A549 (cell line): ENCODE results near the gene FCER1G. TPM values are rescaled to one million over a fixed set of nuclear protein-coding genes. Genes with fewer than 3 reads are reported as not detected.
A peak's percentile ranks its signal among the peaks of the same experiment; 100 is the strongest.

Experiments used
- ATAC-seq, 2 experiments: fragments of 200-7000 bp in 1 of 2; fragments of >200 bp in 1 of 2; cut with Nextera tagmentation in 1 of 2; cut with Tn5 transposase in 1 of 2; 3 replicates each; pipeline versions ENCODE4 v1.8.0 to v1.9.1; 2018 to 2020; ENCODE audit warnings: mild to moderate bottlenecking in 1 of 2, moderate library complexity in 1 of 2
- CTCF ChIA-PET: fragments of 300-600 bp; sonication (Branson Sonifier 250); formaldehyde crosslinking; extraction: SDS; loops from one replicate; lab custom pipeline; 2021; ENCODE audit warnings: antibody characterized with exemption, inconsistent platforms; lab: Yijun Ruan, JAX
- POLR2A ChIA-PET: fragments of 350-600 bp; formaldehyde crosslinking; extraction: SDS; loops from one replicate; lab custom pipeline; 2021; ENCODE audit warnings: antibody characterized with exemption, inconsistent platforms; lab: Yijun Ruan, JAX
- DNase-seq, 2 experiments: peaks; one replicate each; pipeline versions ENCODE4 v3.0.0 to v3.0.0-alpha.2; 2011 to 2016; ENCODE audit warnings: low read depth in 1 of 2, low spot score in 1 of 2
- FAIRE-seq: peaks from 2 replicates; lab custom pipeline; 2011; peaks lifted over from hg19 to GRCh38; lab: Jason Lieb, UNC
- H3K27ac ChIP-seq, 2 experiments: fragments of >200 bp; sonication (Bioruptor Twin); formaldehyde crosslinking; 3 replicates each; pipeline ENCODE4 v1.5.1; 2016 to 2017
- H3K4me1 ChIP-seq: fragments of >200 bp; sonication (Bioruptor Twin); formaldehyde crosslinking; 3 replicates; pipeline ENCODE4 v1.6.1; 2016
- H3K4me2 ChIP-seq: fragments of >200 bp; sonication (Bioruptor Twin); formaldehyde crosslinking; 3 replicates; pipeline ENCODE4 v1.6.1; 2016
- H3K4me3 ChIP-seq: fragments of >200 bp; sonication (Bioruptor Twin); formaldehyde crosslinking; 3 replicates; pipeline ENCODE4 v1.5.1; 2016
- H3K9me3 ChIP-seq: fragments of >200 bp; sonication (Bioruptor Twin); formaldehyde crosslinking; 3 replicates; pipeline ENCODE4 v1.6.1; 2016
- BCL3 ChIP-seq: fragments of >200 bp; sonication (Bioruptor Twin); formaldehyde crosslinking; IDR thresholded peaks from 3 replicates; pipeline ENCODE4 v1.6.1; 2016
- CBX2 ChIP-seq: fragments of 200-600 bp; sonication (generic); IDR thresholded peaks from 2 replicates; pipeline ENCODE4 v1.6.1; 2016; ENCODE audit warnings: low read depth, mild to moderate bottlenecking, borderline replicate concordance
- CBX8 ChIP-seq: fragments of 200-600 bp; sonication (generic); IDR thresholded peaks from 2 replicates; pipeline ENCODE4 v1.6.1; 2016
- CEBPB ChIP-seq, 2 experiments: fragments of >200 bp in 1 of 2; sonication (Bioruptor Twin) in 1 of 2; formaldehyde crosslinking in 1 of 2; IDR thresholded peaks; 2 replicates each; pipeline ENCODE4 v1.6.1; 2012 to 2016
- CHD2 ChIP-seq: fragments of 150-350 bp; IDR thresholded peaks from 2 replicates; pipeline ENCODE4 v1.6.1; 2014; ENCODE audit warnings: low read length; ENCODE audit not compliant: partially characterized antibody
- CTCF ChIP-seq: fragments of >200 bp; sonication (Bioruptor Twin); formaldehyde crosslinking; IDR thresholded peaks from 3 replicates; pipeline ENCODE4 v1.5.1; 2016
- EHMT2 ChIP-seq: fragments of 200-600 bp; sonication (generic); IDR thresholded peaks from 2 replicates; pipeline ENCODE4 v1.6.1; 2016; ENCODE audit warnings: antibody characterized with exemption, low read depth, mild to moderate bottlenecking, moderate library complexity
- ESRRA ChIP-seq: fragments of 150-350 bp; IDR thresholded peaks from 2 replicates; pipeline ENCODE4 v1.6.1; 2014; ENCODE audit warnings: mild to moderate bottlenecking, low read length, borderline replicate concordance
- FOSB ChIP-seq: fragments of 250-450 bp; sonication (Bioruptor Pico); IDR thresholded peaks from 2 replicates; pipeline ENCODE4 v1.5.0; 2020; ENCODE audit warnings: mild to moderate bottlenecking, moderate library complexity
- FOSL2 ChIP-seq, 2 experiments: fragments of 450-650 bp in 1 of 2; fragments of >200 bp in 1 of 2; sonication (Bioruptor Twin) in 1 of 2; formaldehyde crosslinking; IDR thresholded peaks; 2 replicates each; pipeline versions ENCODE4 v1.5.0 to v1.6.1; 2016 to 2020; ENCODE audit warnings: mild to moderate bottlenecking in 1 of 2, moderate library complexity in 1 of 2
- FOXS1 ChIP-seq: fragments of 250-450 bp; sonication (Bioruptor Pico); IDR thresholded peaks from 2 replicates; pipeline ENCODE4 v1.5.0; 2020; ENCODE audit warnings: mild to moderate bottlenecking, moderate library complexity
- HDAC2 ChIP-seq: fragments of 200-600 bp; sonication (generic); IDR thresholded peaks from 2 replicates; pipeline ENCODE4 v1.6.1; 2016
- HOXA7 ChIP-seq: fragments of 250-450 bp; sonication (Bioruptor Pico); IDR thresholded peaks from 2 replicates; pipeline ENCODE4 v1.5.0; 2020; ENCODE audit warnings: mild to moderate bottlenecking, moderate library complexity
- HOXB5 ChIP-seq: fragments of 250-450 bp; sonication (Bioruptor Pico); IDR thresholded peaks from 2 replicates; pipeline ENCODE4 v1.5.0; 2020; ENCODE audit warnings: mild to moderate bottlenecking, moderate library complexity
- KDM1A ChIP-seq: fragments of 200-600 bp; sonication (generic); IDR thresholded peaks from 2 replicates; pipeline ENCODE4 v1.6.1; 2016; ENCODE audit warnings: low read depth, mild to moderate bottlenecking
- KDM5A ChIP-seq: fragments of 200-600 bp; sonication (generic); IDR thresholded peaks from 2 replicates; pipeline ENCODE4 v1.6.1; 2016; ENCODE audit warnings: antibody characterized with exemption, mild to moderate bottlenecking
- MAZ ChIP-seq: fragments of 150-350 bp; IDR thresholded peaks from 2 replicates; pipeline ENCODE4 v1.6.1; 2014; ENCODE audit warnings: antibody characterized with exemption, low read depth, low read length, borderline replicate concordance
- MYC ChIP-seq: IDR thresholded peaks from 2 replicates; pipeline ENCODE4 v1.6.1; 2012; ENCODE audit warnings: mild to moderate bottlenecking, inconsistent platforms, low read length, improper control_type of control experiment, borderline replicate concordance
- POLR2A ChIP-seq: IDR thresholded peaks from 2 replicates; pipeline ENCODE4 v1.6.1; 2012; ENCODE audit warnings: mild to moderate bottlenecking, low read length
- RFX5 ChIP-seq: fragments of 450-650 bp; IDR thresholded peaks from 2 replicates; pipeline ENCODE4 v1.7.1; 2014; ENCODE audit warnings: antibody characterized with exemption, mild to moderate bottlenecking, moderate library complexity
- SMC3 ChIP-seq: fragments of >200 bp; sonication (Bioruptor Twin); formaldehyde crosslinking; IDR thresholded peaks from 3 replicates; pipeline ENCODE4 v1.6.1; 2018; ENCODE audit warnings: inconsistent platforms
- ZC3H11A ChIP-seq: fragments of 450-650 bp; IDR thresholded peaks from 2 replicates; pipeline ENCODE4 v1.6.1; 2014; ENCODE audit warnings: antibody characterized with exemption, mild to moderate bottlenecking
- ZFP36 ChIP-seq: fragments of 450-650 bp; IDR thresholded peaks from 2 replicates; pipeline ENCODE4 v1.6.1; 2014; ENCODE audit warnings: borderline replicate concordance; ENCODE audit not compliant: partially characterized antibody
- WGBS: methylation state at CpG from one replicate; pipeline ENCODE4 v1.1.6; 2017; ENCODE audit errors: missing lambda C conversion rate; 5-methylcytosine and 5-hydroxymethylcytosine counted together
- polyA plus RNA-seq, 4 experiments: library from polyadenylated mRNA; depleted of rRNA in 3 of 4; stranded (reverse); fragments of >200 nt; fragmentation: RNase III in 1 of 4; extraction: RNeasy Plus Mini Kit Qiagen cat#74134 plus additional on column Dnase treatment in 1 of 4; gene quantifications; 2 replicates in 3 of 4; 3 replicates in 1 of 4; pipeline ENCODE4 v1.2.3, GENCODE V29; 2011 to 2017
- TF ChIP-seq, protein P1 (sequence below): IDR thresholded peaks from 2 replicates; pipeline ENCODE4 v1.6.1; 2012; ENCODE audit warnings: low read depth, borderline replicate concordance
- TF ChIP-seq, protein P2 (sequence below): IDR thresholded peaks from 2 replicates; pipeline ENCODE4 v1.6.1; 2012

Gene FCER1G
- polyA plus RNA-seq, 2 of the 4 experiments (the other 2 are of a cell fraction): 0.40 TPM; not detected in 1

GRCh38 chr1:161171191-161171590, 43.9 kb upstream of the FCER1G start:
- Histone ChIP-seq H3K9me3 (no peaks in the 10 kb centered on the region), H3K4me2 (no peak overlapping the region), H3K4me3 (no peak overlapping the region), H3K27ac (no peak overlapping the region), H3K4me1 (peaks cover 11% of the 10 kb centered on the region; the same call in 2 of the 3 replicates)
- no peak for FAIRE-seq
- no peak for DNase-seq
- TF ChIP-seq ESRRA (no peak), ZFP36 (no peak), FOSB (CRISPR knock-in tag) (no peak), ZC3H11A (no peak), HOXA7 (CRISPR knock-in tag) (no peak), EHMT2 (no peak), CTCF (peak; percentile 10; the same call in 1 of the 3 replicates)
- TF ChIP-seq, protein P1, sequence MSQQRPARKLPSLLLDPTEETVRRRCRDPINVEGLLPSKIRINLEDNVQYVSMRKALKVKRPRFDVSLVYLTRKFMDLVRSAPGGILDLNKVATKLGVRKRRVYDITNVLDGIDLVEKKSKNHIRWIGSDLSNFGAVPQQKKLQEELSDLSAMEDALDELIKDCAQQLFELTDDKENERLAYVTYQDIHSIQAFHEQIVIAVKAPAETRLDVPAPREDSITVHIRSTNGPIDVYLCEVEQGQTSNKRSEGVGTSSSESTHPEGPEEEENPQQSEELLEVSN: no peak
- POLR2A ChIA-PET: no interaction called here
- CTCF ChIA-PET: interaction anchor here (0.6 to 3.2 kb wide), 5 partner anchors 10 to 37 kb away, joined by 3 to 14 read pairs (median 7); partner anchors contain the start of gene USP21
- WGBS: 72% methylated on average over 5 of the region's 5 CpGs
- no peak for ATAC-seq

DNA sequence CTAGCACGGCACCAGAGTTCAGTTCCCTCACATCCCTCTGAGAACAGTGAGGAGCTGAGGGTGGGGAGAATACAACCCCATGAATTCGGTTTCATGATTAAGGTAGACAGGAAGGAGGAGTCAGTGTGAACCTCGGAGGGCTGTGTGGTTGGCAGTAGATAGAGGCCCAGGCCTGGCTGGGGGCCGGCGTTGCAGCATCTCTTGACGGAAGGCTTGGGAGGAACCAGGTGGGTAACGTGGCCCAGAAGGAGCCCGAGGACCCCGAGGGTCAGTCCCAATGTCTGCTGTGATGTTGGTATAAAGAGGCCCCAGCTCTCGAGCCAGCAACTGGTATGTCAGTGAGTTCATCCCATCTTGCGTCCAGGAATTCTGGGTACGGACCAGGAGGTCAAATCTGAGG, 43.4 kb upstream of the FCER1G start:
- CTCF ChIA-PET: interaction anchor here (0.6 to 3.2 kb wide), 5 partner anchors 10 to 37 kb away, joined by 3 to 14 read pairs (median 7); partner anchors contain the start of gene USP21

GRCh38 chr1:161172349-161172748, 42.7 kb upstream of the FCER1G start:
- no peak overlapping the region for H3K4me3 ChIP-seq
- CTCF ChIA-PET: interaction anchor here (3.2 kb wide), 1 partner anchor 20 kb away, joined by 14 read pairs; no protein-coding TSS in a partner anchor
- POLR2A ChIA-PET: interaction anchor here (0.6 kb wide), 1 partner anchor 112 kb away, joined by 3 read pairs; no protein-coding TSS in a partner anchor
- no peak for TF ChIP-seq FOXS1 (CRISPR knock-in tag)
- TF ChIP-seq CEBPB (IDR thresholded peaks at IDR 0.05): no peak
- TF ChIP-seq HOXA7 (CRISPR knock-in tag): no peak
- TF ChIP-seq FOSL2 (IDR thresholded peaks at IDR 0.05): no peak
- TF ChIP-seq FOSL2 (CRISPR knock-in tag; IDR thresholded peaks at IDR 0.05): no peak
- no peak for TF ChIP-seq POLR2A
- no peak for TF ChIP-seq HDAC2
- TF ChIP-seq CTCF: no peak
- no peak for TF ChIP-seq MAZ
- no peak for TF ChIP-seq FOSB (CRISPR knock-in tag)
- TF ChIP-seq, protein P2, sequence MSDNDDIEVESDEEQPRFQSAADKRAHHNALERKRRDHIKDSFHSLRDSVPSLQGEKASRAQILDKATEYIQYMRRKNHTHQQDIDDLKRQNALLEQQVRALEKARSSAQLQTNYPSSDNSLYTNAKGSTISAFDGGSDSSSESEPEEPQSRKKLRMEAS: no peak
- TF ChIP-seq ZC3H11A: no peak
- no peak for TF ChIP-seq CHD2
- no peak for TF ChIP-seq CBX8
- TF ChIP-seq MYC: no peak
- TF ChIP-seq RFX5: no peak
- TF ChIP-seq CBX2: no peak
- TF ChIP-seq, all 56 proteins: peak for 0
- no peak for ATAC-seq
- Histone ChIP-seq H3K9me3 (no peaks in the 10 kb centered on the region), H3K4me1 (peaks cover 12% of the 10 kb centered on the region; the same call in 2 of the 3 replicates), H3K27ac (no peak overlapping the region), H3K4me2 (no peak overlapping the region)
- WGBS: 95% methylated on average over 1 of the region's 1 CpG
- FAIRE-seq: no peak
- no peak for DNase-seq

More for the DNA sequence above, 43.4 kb upstream of the FCER1G start:
- no peak overlapping the region for H3K4me2 ChIP-seq
- ATAC-seq (no peak), FAIRE-seq (no peak), DNase-seq (no peak)
- peaks cover 15% of the 10 kb centered on the region; the same call in 2 of the 3 replicates for H3K4me1 ChIP-seq
- TF ChIP-seq KDM5A: no peak
- TF ChIP-seq ZFP36: no peak
- TF ChIP-seq KDM1A: no peak
- no peak for TF ChIP-seq HOXB5 (CRISPR knock-in tag)
- no peak for TF ChIP-seq SMC3
- TF ChIP-seq BCL3: no peak
- no peak for TF ChIP-seq EHMT2
- no peak for TF ChIP-seq HOXA7 (CRISPR knock-in tag)
- TF ChIP-seq CBX8: no peak
- no peak overlapping the region for H3K4me3 ChIP-seq
- WGBS: 93% methylated on average over 12 of the region's 12 CpGs
- no peaks in the 10 kb centered on the region for H3K9me3 ChIP-seq
- no peak overlapping the region for H3K27ac ChIP-seq
- POLR2A ChIA-PET: interaction anchor here (0.6 kb wide), 1 partner anchor 112 kb away, joined by 3 read pairs; no protein-coding TSS in a partner anchor
